Liver (tissue), 9 donors: ENCODE measurements around the gene TMTC2. TPM values are rescaled to one million over a fixed set of nuclear protein-coding genes. Genes with fewer than 3 reads are reported as not detected.

Experiments
- DNase-seq: peaks from one replicate; pipeline ENCODE4 v3.0.0-alpha.2; 2017; ENCODE audit warnings: low spot score
- H3K27ac ChIP-seq, 2 donors: one replicate each; pipeline ENCODE4 v1.7.0; 2013; ENCODE audit warnings: inconsistent platforms in 2 of 2, low read length in 2 of 2, control low read depth in 1 of 2, low read depth in 1 of 2, mild to moderate bottlenecking in 1 of 2
- H3K27me3 ChIP-seq, 4 donors: one replicate each; pipeline versions ENCODE4 v1.6.1 to v1.7.0; 2013; ENCODE audit warnings: low read length in 3 of 4, inconsistent platforms in 1 of 4, mild to moderate bottlenecking in 1 of 4, moderate library complexity in 1 of 4; ENCODE audit not compliant: control insufficient read depth in 4 of 4, insufficient read depth in 4 of 4
- H3K36me3 ChIP-seq, 4 donors: one replicate each; pipeline versions ENCODE4 v1.6.1 to v1.7.0; 2013; ENCODE audit warnings: low read length in 3 of 4, mild to moderate bottlenecking in 3 of 4, low read depth in 1 of 4, moderate library complexity in 1 of 4; ENCODE audit not compliant: control insufficient read depth in 4 of 4, insufficient read depth in 3 of 4
- H3K4me1 ChIP-seq, 4 donors: one replicate each; pipeline versions ENCODE4 v1.6.1 to v1.7.0; 2013; ENCODE audit warnings: low read length in 3 of 4, mild to moderate bottlenecking in 3 of 4, moderate library complexity in 1 of 4; ENCODE audit not compliant: control insufficient read depth in 4 of 4, insufficient read depth in 4 of 4
- H3K4me3 ChIP-seq, 3 donors: one replicate each; pipeline versions ENCODE4 v1.6.1 to v1.7.0; 2013; ENCODE audit warnings: low read length in 3 of 3, control low read depth in 1 of 3, low read depth in 1 of 3, mild to moderate bottlenecking in 1 of 3
- H3K9ac ChIP-seq, 2 donors: one replicate each; pipeline ENCODE4 v1.7.0; 2013; ENCODE audit warnings: low read length in 2 of 2, mild to moderate bottlenecking in 2 of 2, moderate library complexity in 2 of 2, control low read depth in 1 of 2, low read depth in 1 of 2
- H3K9me3 ChIP-seq, 4 donors: one replicate each; pipeline versions ENCODE4 v1.6.1 to v1.7.0; 2013; ENCODE audit warnings: low read length in 3 of 4; ENCODE audit not compliant: control insufficient read depth in 4 of 4
- CTCF ChIP-seq: fragments of 150-350 bp; IDR thresholded peaks from 2 replicates; pipeline ENCODE4 v1.5.1; 2017; ENCODE audit warnings: improper control_type of control experiment, low read depth, low read length; ENCODE audit not compliant: missing input control
- EGR1 ChIP-seq, 2 donors: IDR thresholded peaks; 2 replicates each; pipeline ENCODE4 v1.6.1; 2016 to 2018; ENCODE audit warnings: antibody characterized with exemption in 2 of 2, low read depth in 2 of 2
- FOXA1 ChIP-seq: IDR thresholded peaks from 2 replicates; pipeline ENCODE4 v1.6.1; 2016; ENCODE audit warnings: antibody characterized with exemption
- FOXA2 ChIP-seq: IDR thresholded peaks from 2 replicates; pipeline ENCODE4 v1.6.1; 2016; ENCODE audit warnings: antibody characterized with exemption
- HNF4A ChIP-seq, 2 donors: conservative IDR thresholded peaks; 2 replicates each; pipeline ENCODE4 v1.6.1; 2016; ENCODE audit warnings: antibody characterized with exemption in 2 of 2, mild to moderate bottlenecking in 2 of 2
- HNF4G ChIP-seq: IDR thresholded peaks from 2 replicates; pipeline ENCODE4 v1.6.1; 2016; ENCODE audit warnings: antibody characterized with exemption
- JUND ChIP-seq, 2 donors: IDR thresholded peaks; 2 replicates each; pipeline ENCODE4 v1.6.1; 2016; ENCODE audit warnings: antibody characterized with exemption in 2 of 2
- NR2F2 ChIP-seq: IDR thresholded peaks from 2 replicates; pipeline ENCODE4 v1.6.1; 2016; ENCODE audit warnings: antibody characterized with exemption
- RAD21 ChIP-seq, 2 donors: IDR thresholded peaks; 2 replicates each; pipeline ENCODE4 v1.6.1; 2016; ENCODE audit warnings: antibody characterized with exemption in 2 of 2, mild to moderate bottlenecking in 2 of 2
- RXRA ChIP-seq, 2 donors: IDR thresholded peaks; 2 replicates each; pipeline ENCODE4 v1.6.1; 2017 to 2018; ENCODE audit warnings: antibody characterized with exemption in 2 of 2, mild to moderate bottlenecking in 1 of 2
- SP1 ChIP-seq: IDR thresholded peaks from 2 replicates; pipeline ENCODE4 v1.6.1; 2018; ENCODE audit warnings: antibody characterized with exemption, mild to moderate bottlenecking
- TAF1 ChIP-seq: conservative IDR thresholded peaks from 2 replicates; pipeline ENCODE4 v1.6.1; 2016; ENCODE audit warnings: antibody characterized with exemption, mild to moderate bottlenecking
- ZBTB33 ChIP-seq: IDR thresholded peaks from 2 replicates; pipeline ENCODE4 v1.6.1; 2016; ENCODE audit warnings: antibody characterized with exemption
- WGBS: extraction: QIAGEN DNeasy Blood & Tissue Kit; methylation state at CpG from one replicate; pipeline ENCODE4 v1.1.7; 2013; 5-methylcytosine and 5-hydroxymethylcytosine counted together
- polyA plus RNA-seq, 2 donors: library from polyadenylated mRNA; stranded (reverse) in 1 of 2; unstranded in 1 of 2; fragments of 200-250 nt in 1 of 2; fragments of >200 nt in 1 of 2; fragmentation: Nextera tagmentation in 1 of 2; extraction: Ambion mirVana in 1 of 2; gene quantifications; one replicate each; pipeline versions ENCODE4 v1.2.1 to v1.2.3, GENCODE V29; 2013 to 2015
- total RNA-seq, 2 donors: library from RNA; depleted of rRNA; stranded (reverse); fragments of >200 nt; gene quantifications; one replicate each; pipeline ENCODE4 v1.2.3, GENCODE V29; 2014
- TF ChIP-seq, protein P1 (sequence below): IDR thresholded peaks from 2 replicates; pipeline ENCODE4 v1.6.1; 2016; ENCODE audit warnings: antibody characterized with exemption
- donor health status: healthy.
- donor health status: healthy.
- donor health status: healthy.
- donor health status: healthy.
- donor health status: healthy.

The TMTC2 gene
- total and polyA plus RNA-seq, 4 donors, result 0.36 to 3.0 (median 0.61) TPM

DNA sequence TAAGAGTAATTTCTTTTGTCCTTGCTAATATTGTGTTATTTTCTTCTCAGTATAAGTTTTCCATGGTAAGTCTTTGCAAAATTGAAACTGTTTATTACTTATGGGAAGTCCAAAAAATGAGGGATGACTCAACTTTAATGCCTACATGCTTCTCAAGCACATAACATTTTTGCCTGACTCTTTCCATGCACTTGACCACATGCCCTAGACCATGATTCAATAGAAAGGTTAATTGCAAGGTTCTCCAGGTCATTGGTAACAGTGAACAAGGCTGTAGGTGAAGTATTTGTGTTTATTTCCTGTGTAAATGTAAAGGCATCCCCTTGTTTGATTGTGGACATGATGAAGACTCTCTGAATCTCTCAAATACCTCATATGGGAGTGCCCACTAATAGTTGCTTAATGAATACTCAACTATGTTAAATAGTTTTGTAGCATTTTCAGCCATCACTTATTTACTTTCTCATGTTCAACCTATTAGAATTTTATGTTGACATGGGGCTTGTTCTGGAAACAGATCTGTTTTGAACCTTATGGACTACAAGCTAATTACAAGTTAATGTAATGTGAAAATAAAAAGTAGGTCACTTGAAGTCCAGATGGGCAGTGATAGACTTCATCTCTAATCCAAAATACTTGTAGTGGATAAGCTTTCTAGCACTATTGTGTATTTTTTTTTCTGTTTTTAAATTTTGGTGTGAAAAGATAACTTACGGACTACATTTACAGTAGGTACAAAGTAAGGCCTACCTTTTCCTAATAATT, 131.7 kb downstream of the TMTC2 start:
- H3K4me1 ChIP-seq, result no peaks in the 10 kb centered on the region
- no peak overlapping the region for H3K27ac ChIP-seq
- no peaks in the 10 kb centered on the region for H3K36me3 ChIP-seq
- DNase-seq, result no peak
- TF ChIP-seq, protein P1, sequence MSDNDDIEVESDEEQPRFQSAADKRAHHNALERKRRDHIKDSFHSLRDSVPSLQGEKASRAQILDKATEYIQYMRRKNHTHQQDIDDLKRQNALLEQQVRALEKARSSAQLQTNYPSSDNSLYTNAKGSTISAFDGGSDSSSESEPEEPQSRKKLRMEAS, result no peak
- no peak for TF ChIP-seq FOXA2
- TF ChIP-seq ZBTB33, result no peak
- TF ChIP-seq FOXA1, result no peak
- TF ChIP-seq SP1, result no peak
- TF ChIP-seq RAD21 (IDR thresholded peaks at IDR 0.05), result no peak
- no peak for TF ChIP-seq CTCF
- H3K9me3 ChIP-seq, result no peaks in the 10 kb centered on the region
- no peak overlapping the region for H3K4me3 ChIP-seq
- no peak overlapping the region for H3K9ac ChIP-seq
- H3K27me3 ChIP-seq, result no peaks in the 10 kb centered on the region
- WGBS, result 100% methylated on average over 1 of the region's 1 CpG

- no peak overlapping the region for H3K9ac ChIP-seq
- no peaks in the 10 kb centered on the region for H3K4me1 ChIP-seq
- no peaks in the 10 kb centered on the region for H3K9me3 ChIP-seq
- H3K27me3 ChIP-seq, result no peaks in the 10 kb centered on the region
- TF ChIP-seq TAF1 (no peak), HNF4A (conservative IDR thresholded peaks at IDR 0.05) (no peak), HNF4G (no peak), ZBTB33 (no peak), FOXA1 (no peak), EGR1 (IDR thresholded peaks at IDR 0.05; ENCODE audit: low read depth in 2 of 2) (no peak), RXRA (IDR thresholded peaks at IDR 0.05) (no peak), JUND (IDR thresholded peaks at IDR 0.05) (no peak), FOXA2 (no peak), NR2F2 (no peak), SP1 (no peak)
- no peak overlapping the region for H3K4me3 ChIP-seq
- no peaks in the 10 kb centered on the region for H3K36me3 ChIP-seq
- no peak for DNase-seq
- H3K27ac ChIP-seq, result no peak overlapping the region
Observed at GRCh38 chr12:82826505-82826904, 139.8 kb downstream of the TMTC2 start.
